T-helper 22 cell (primary cell): ENCODE measurements around the gene TRAK1.

Source experiments
- DNase-seq: peaks from one replicate; pipeline ENCODE4 v3.0.0-alpha.2; 2020; ENCODE audit warnings: low read depth

TRAK1 gene

GRCh38 chr3:42177801-42178150, 86.6 kb downstream of the TRAK1 start:
- DNase-seq = no peak

- no peak for DNase-seq
Observed at GRCh38 chr3:42179110-42179725, 88.1 kb downstream of the TRAK1 start.

- DNase-seq = no peak
Observed at GRCh38 chr3:42180901-42181300, 89.7 kb downstream of the TRAK1 start.

- no peak for DNase-seq
Observed at GRCh38 chr3:42182555-42182954, 91.4 kb downstream of the TRAK1 start.

- DNase-seq = no peak
Observed at GRCh38 chr3:42183991-42184632, 93.0 kb downstream of the TRAK1 start.

- no peak for DNase-seq
Observed at GRCh38 chr3:42184651-42185443, 93.7 kb downstream of the TRAK1 start.

GRCh38 chr3:42187936-42188335, 96.8 kb downstream of the TRAK1 start:
- DNase-seq = no peak

GRCh38 chr3:42188376-42188775, 97.2 kb downstream of the TRAK1 start:
- no peak for DNase-seq

GRCh38 chr3:42189001-42189460, 97.9 kb downstream of the TRAK1 start:
- no peak for DNase-seq

- DNase-seq = no peak
Observed at GRCh38 chr3:42189736-42190135, 98.6 kb downstream of the TRAK1 start.

GRCh38 chr3:42190701-42191442, 99.7 kb downstream of the TRAK1 start:
- DNase-seq = peak; percentile 23

GRCh38 chr3:42191443-42191747, 100.2 kb downstream of the TRAK1 start:
- no peak for DNase-seq

GRCh38 chr3:42192334-42193200, 101.4 kb downstream of the TRAK1 start:
- DNase-seq = no peak

GRCh38 chr3:42194943-42195510, 103.9 kb downstream of the TRAK1 start:
- DNase-seq = no peak

- DNase-seq = no peak
Observed at GRCh38 chr3:42195879-42196330, 104.7 kb downstream of the TRAK1 start.

- DNase-seq = no peak
Observed at GRCh38 chr3:42198709-42199108, 107.6 kb downstream of the TRAK1 start.

- DNase-seq = no peak
Observed at GRCh38 chr3:42202217-42202865, 111.2 kb downstream of the TRAK1 start.

- no peak for DNase-seq
Observed at GRCh38 chr3:42204867-42205599, 113.9 kb downstream of the TRAK1 start.

GRCh38 chr3:42205800-42206514, 114.8 kb downstream of the TRAK1 start:
- no peak for DNase-seq
